Measurements from ENCODE around the gene ARHGEF3.
"Not testable (repeated sequence)": the region's sequence is repeated elsewhere in the genome, so short reads cannot be mapped to it uniquely, and the experiment has no call there.

ARHGEF3 gene

DNA sequence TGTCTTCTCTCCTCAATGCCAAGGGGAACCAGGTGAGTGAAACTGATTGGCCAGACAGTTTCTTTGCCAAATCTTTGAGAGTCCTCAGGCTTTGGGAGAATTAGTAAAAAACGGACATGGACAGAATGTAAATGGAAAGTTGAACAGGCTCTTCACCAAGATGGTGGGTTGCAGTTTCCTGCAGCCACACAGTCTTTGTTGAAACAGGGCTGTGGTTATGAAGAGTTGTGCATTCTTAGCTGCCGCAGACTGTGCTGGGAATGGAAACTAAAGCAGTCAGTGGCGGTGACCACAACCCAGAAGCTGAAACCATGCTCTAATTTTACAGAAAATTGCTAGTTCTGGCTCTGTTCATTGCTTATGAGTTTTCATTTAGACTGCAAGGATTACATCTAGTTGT is 76.6 kb downstream of the ARHGEF3 start:
- H3K27ac ChIP-seq, result no peak overlapping the region
- TF ChIP-seq, protein P1, sequence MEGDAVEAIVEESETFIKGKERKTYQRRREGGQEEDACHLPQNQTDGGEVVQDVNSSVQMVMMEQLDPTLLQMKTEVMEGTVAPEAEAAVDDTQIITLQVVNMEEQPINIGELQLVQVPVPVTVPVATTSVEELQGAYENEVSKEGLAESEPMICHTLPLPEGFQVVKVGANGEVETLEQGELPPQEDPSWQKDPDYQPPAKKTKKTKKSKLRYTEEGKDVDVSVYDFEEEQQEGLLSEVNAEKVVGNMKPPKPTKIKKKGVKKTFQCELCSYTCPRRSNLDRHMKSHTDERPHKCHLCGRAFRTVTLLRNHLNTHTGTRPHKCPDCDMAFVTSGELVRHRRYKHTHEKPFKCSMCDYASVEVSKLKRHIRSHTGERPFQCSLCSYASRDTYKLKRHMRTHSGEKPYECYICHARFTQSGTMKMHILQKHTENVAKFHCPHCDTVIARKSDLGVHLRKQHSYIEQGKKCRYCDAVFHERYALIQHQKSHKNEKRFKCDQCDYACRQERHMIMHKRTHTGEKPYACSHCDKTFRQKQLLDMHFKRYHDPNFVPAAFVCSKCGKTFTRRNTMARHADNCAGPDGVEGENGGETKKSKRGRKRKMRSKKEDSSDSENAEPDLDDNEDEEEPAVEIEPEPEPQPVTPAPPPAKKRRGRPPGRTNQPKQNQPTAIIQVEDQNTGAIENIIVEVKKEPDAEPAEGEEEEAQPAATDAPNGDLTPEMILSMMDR (conservative IDR thresholded peaks at IDR 0.05), result no peak

DNA sequence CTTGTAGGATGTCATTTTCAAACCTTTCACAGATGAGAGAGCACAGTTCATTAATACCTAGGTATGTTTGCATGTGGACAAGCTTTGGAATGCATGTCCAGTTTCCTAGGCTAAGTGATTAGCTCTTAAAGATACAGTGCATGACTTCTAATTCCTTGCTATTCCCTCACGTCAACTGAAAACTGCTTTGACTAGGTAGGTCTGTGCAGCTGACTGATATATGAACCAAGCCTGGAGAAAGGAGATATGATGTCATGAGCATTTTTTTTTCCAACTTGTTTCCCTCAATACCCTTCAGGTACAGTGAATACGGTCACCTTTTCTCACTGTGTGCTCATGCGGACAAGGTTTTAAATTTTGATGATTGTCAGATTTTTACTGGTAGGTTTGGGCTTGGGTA is 77.1 kb downstream of the ARHGEF3 start:
- H3K27ac ChIP-seq, result no peak overlapping the region
- TF ChIP-seq, protein P1 (conservative IDR thresholded peaks at IDR 0.05), result no peak

DNA sequence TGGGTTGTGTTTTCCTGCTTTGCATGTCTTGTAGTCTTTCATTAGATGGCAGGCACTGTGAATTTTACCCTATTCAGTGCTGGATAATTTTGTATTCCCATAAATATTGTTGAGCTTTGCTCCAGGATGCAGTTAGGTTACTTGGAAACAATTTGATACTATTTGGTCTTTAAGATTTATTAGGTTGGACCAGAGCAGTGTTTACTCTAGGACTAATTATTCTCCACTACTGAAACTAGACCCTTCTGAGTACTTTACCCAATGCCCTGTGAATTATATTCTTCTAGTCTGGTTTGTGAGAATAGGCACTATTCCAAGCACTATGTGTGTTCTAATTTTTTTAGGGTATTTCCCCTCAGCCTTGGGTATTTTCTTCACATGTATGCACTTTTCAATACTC is 80.9 kb downstream of the ARHGEF3 start:
- peak overlapping the region; percentile 78 for H3K27ac ChIP-seq
- TF ChIP-seq, protein P1 (conservative IDR thresholded peaks at IDR 0.05), result no peak

DNA sequence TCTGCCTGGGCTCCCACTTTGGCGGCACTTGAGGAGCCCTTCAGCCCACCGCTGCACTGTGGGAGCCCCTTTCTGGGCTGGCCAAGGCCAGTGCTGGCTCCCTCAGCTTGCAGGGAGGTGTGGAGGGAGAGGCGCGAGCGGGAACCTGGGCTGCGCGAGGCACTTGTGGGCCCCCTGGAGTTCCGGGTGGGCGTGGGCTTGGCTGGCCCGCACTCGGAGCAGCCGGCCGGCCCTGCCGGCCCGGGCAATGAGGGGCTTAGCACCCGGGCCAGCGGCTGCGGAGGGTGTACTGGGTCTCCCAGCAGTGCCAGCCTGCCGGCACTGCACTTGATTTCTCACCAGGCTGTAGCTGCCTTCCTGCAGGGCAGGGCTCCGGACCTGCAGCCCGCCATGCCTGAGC is 82.9 kb downstream of the ARHGEF3 start:
- not testable (repeated sequence) for H3K27ac ChIP-seq

DNA sequence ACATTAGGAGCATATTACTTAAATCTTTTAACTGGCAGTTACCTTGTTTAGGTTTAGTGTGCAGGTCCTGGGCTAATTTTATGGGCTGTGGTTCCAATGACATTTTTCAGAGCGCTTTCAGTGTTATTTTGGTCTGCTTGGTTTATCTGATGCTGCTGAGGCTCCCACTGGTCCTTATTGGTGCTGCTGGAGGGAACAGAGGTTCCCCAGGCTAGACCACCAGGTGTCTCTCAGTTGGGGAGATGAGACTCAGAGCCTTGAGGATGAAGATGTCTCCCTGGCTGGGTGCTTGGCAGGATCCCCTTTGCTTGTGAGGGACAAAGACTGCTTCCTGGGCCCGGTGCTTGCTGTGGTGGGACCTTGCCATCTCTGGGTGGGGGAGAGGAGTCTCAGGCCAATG is 90.4 kb downstream of the ARHGEF3 start:
- TF ChIP-seq, protein P1 (conservative IDR thresholded peaks at IDR 0.05), result no peak

DNA sequence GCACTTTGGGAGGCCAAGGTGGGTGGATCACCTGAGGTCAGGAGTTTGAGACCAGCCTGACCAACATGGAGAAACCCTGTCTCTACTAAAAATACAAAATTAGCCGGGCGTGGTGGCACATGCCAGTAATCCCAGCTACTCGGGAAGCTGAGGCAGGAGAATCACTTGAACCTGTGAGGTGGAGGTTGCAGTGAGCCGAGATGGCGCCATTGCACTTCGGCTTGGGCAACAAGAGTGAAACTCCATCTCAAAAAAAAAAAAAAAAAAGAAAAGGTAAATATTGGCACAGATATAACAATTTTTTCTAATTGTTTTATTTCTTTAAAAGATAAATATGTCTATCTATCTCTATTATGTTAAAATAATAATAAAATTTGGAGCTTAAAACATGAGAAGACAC is 94.3 kb downstream of the ARHGEF3 start:
- not testable (repeated sequence) for H3K27ac ChIP-seq
- TF ChIP-seq, protein P1 (conservative IDR thresholded peaks at IDR 0.05), result peak; percentile 71

More for the DNA sequence above, 90.4 kb downstream of the ARHGEF3 start:
- H3K27ac ChIP-seq, result no peak overlapping the region

DNA sequence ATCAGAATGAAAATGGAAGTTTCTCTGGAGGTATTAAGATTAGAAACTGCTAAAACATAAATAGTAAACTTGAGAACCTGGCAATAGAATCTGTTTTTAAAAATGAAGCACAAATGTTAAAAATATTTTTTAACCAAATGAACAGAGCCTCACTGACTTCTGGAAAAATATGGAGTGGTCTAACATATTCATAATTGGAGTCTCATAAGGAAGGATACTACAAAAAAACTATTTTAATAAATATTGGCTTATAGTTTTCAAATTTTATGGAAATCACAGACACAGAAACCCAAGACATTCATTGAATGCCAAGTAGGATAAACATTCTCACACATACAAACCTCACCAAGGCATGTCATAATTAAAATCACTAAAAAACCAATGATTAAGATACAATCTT is 95.1 kb downstream of the ARHGEF3 start:
- TF ChIP-seq, protein P1 (conservative IDR thresholded peaks at IDR 0.05), result no peak
- no peak overlapping the region for H3K27ac ChIP-seq

DNA sequence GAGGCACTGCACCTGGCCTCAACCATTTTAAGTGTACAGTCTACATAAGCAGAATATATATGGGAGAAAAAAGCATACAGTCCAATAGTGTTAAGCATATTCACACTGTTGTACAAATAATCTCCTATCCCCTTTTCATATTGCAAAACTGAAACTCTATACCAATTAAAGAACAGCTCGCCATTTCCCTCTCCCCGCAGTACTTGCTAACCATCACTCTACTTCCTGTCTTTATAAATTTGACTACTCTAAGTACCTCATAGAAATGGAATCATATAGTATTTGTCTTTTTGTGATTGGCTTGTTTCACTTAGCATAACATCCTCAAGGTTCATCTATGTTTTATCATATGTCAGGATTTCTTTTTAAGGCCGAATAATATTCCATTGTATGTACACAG is 97.0 kb downstream of the ARHGEF3 start:
- no peak overlapping the region for H3K27ac ChIP-seq
- TF ChIP-seq, protein P1 (conservative IDR thresholded peaks at IDR 0.05), result no peak
